ENCODE results near the gene SLC9A7. TPM values are rescaled to one million over a fixed set of nuclear protein-coding genes. Genes with fewer than 3 reads are reported as not detected.
A peak's percentile ranks its signal among the peaks of the same experiment; 100 is the strongest.

The SLC9A7 gene
- total and polyA plus RNA-seq, 2 donors (not counting 3 experiments of a cell fraction or from before 2014, with no cell fraction given): 4.6 to 7.5 TPM

GRCh38 chrX:46666831-46667230 lies 92.1 kb downstream of the SLC9A7 start:
- no peak overlapping the region for H3K4me2 ChIP-seq (ENCODE audit: insufficient read depth, low read length)
- POLR2A ChIA-PET: no interaction called here
- CTCF ChIA-PET: interaction anchor here (1.0 kb wide), 1 partner anchor 15 kb away, joined by 3 read pairs; no protein-coding TSS in a partner anchor

More at GRCh38 chrX:46666831-46667230, 92.1 kb downstream of the SLC9A7 start:
- no peak overlapping the region for H3K4me3 ChIP-seq (replicated peaks in 1 of 3; ENCODE audit: insufficient read depth in 1 of 3, low read depth in 1 of 3, low read length in 3 of 3)
- H3K9ac ChIP-seq (replicated peaks; ENCODE audit: extremely low read depth, insufficient read depth, low read length): no peak overlapping the region
- no TSS peak for BruUV-seq (replicated peaks)
- H3K27me3 ChIP-seq (ENCODE audit: control insufficient read depth in 2 of 2, insufficient read depth in 2 of 2, low read length in 2 of 2): no peaks in the 10 kb centered on the region
- H3K36me3 ChIP-seq (ENCODE audit: control insufficient read depth in 2 of 2, extremely low read depth in 1 of 2, insufficient read depth in 2 of 2, low read length in 2 of 2): no peaks in the 10 kb centered on the region
- H2AFZ ChIP-seq (ENCODE audit: low read depth, low read length): no peak overlapping the region
- H3K9me3 ChIP-seq (replicated peaks; ENCODE audit: control insufficient read depth, insufficient read depth, low read length): no peaks in the 10 kb centered on the region
- H3K9me1 ChIP-seq (replicated peaks; ENCODE audit: control insufficient read depth, extremely low read depth, insufficient read depth, low read length): no peaks in the 10 kb centered on the region
- intact Hi-C loops (cut with micrococcal nuclease) (no loop called here), dilution Hi-C loops (cut with MboI; ENCODE audit: extremely low pct_ligation_motif_present, low sequenced_read_pairs) (no loop called here)
- H4K20me1 ChIP-seq (replicated peaks; ENCODE audit: control insufficient read depth, extremely low read depth, insufficient read depth, low read length): no peaks in the 10 kb centered on the region
- DNase-seq (ENCODE audit: low read depth, low spot score): no peak
- TF ChIP-seq CTCF (IDR thresholded peaks at IDR 0.05; ENCODE audit: extremely low read depth in 1 of 2, insufficient read depth in 1 of 2, low read depth in 1 of 2, low read length in 2 of 2): no peak
- no peak for TF ChIP-seq JUN (IDR thresholded peaks at IDR 0.05; ENCODE audit: borderline replicate concordance, insufficient read depth, insufficient read length, low read depth)
- TF ChIP-seq EZH2 (IDR thresholded peaks at IDR 0.05; ENCODE audit: borderline replicate concordance, low read depth, low read length, severe bottlenecking): no peak
- FAIRE-seq: peak; percentile 24
- H3K4me1 ChIP-seq (ENCODE audit: control insufficient read depth, extremely low read depth, insufficient read depth, low read length): peaks cover 20% of the 10 kb centered on the region
- H3K27ac ChIP-seq (ENCODE audit: insufficient read depth, low read depth, low read length): no peak overlapping the region
- no peaks in the 10 kb centered on the region for H3K79me2 ChIP-seq (ENCODE audit: control insufficient read depth, insufficient read depth, low read length)
